GM18520 (cell line): ENCODE results near the gene ZSWIM7.

Experiments
- ATAC-seq: cut with Tn5 transposase; IDR thresholded peaks from one replicate; pipeline ENCODE4 v1.9.1; 2021; ENCODE audit not compliant: unreplicated experiment

Gene ZSWIM7

DNA sequence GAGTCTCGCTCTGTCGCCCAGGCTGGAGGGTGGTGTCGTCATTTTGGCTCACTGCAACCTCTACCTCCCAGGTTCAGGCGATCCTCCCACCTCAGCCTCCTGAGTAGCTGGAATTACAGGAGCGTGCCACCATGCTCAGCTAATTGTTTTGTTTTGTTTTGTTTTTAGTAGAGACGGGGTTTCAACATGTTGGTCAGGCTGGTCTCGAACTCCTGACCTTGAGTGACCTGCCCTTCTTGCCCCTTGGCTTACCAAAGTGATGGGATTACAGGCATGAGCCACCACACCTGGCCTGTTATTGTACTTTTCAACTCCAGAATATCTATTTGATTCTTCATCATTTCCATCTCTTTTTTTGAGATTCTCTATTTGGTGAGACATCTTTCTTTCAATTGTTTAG lies 63.6 kb downstream of the ZSWIM7 start:
- ATAC-seq, result no peak

DNA sequence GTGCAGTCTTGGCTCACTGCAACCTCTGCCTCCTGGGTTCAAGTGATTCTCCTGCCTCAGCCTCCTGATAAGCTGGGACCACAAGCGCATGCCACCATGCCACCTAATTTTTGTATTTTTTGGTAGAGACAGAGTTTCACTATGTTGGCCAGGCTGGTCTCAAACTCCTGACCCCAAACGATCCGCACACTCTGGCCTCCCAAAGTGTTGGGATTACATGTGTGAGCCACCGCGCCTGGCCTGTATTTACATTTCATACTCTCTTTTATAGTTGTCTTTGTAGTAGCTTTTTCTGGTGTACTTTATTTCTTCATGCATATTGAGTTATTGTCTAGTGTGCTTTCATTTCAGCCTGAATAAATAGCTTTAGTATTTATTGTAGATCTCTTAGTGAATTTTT lies 64.6 kb downstream of the ZSWIM7 start:
- ATAC-seq, result no peak

DNA sequence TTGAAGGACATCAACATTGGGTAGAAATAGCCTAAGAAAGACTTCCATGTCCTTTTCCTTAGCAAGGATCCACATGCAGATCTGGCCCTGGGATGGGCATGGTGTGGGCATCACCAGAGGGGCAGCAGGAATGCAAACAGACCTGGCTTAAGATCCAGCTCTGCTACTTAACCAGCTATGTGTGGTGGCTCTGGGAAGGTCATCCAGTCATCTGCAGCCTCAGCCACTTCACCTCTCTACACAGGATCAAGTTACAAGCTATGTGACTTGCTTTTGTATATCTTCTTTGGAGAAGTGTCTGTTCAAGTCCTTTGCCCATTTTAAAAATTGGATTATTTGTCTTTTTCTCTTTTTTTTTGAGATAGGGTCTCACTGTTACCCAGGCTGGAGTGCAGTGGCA lies 68.1 kb downstream of the ZSWIM7 start:
- ATAC-seq, result no peak

DNA sequence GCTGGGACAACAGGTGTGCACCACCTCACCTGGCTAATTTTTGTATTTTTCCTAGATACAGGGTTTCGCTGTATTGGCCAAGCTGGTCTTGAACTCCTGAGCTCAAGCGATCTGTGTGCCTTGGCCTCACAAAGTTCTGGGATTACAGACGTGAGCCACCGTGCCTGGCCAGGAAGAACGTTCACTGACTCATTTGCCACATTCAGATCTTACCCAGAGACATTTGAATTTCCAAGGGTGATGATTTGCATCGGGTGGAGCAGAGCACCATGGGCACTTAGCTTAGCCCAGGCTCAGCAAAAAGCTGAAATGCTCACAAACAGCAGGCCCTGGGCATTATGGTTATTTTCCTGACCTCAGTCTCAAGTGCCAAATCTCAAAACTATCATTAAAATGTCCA lies 69.1 kb downstream of the ZSWIM7 start:
- ATAC-seq, result no peak

DNA sequence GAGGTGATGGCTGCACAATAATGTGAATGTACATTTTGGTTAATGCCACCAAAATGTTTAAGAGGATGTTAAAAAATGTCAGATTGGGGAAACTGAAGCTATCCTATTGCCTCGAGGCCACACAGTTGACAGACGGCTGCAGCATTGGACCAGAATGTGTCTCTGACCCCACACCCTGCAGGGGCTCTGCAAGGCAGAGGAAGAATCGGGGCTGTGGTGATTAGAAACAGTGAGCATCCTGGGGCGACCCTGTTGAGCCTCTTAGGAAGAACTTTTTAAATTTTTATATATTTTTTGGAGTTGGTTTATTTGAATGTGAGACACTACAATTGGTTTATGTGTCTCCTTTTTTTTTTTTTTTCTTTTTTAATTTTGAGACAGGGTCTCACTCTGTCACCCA lies 69.6 kb downstream of the ZSWIM7 start:
- no peak for ATAC-seq

DNA sequence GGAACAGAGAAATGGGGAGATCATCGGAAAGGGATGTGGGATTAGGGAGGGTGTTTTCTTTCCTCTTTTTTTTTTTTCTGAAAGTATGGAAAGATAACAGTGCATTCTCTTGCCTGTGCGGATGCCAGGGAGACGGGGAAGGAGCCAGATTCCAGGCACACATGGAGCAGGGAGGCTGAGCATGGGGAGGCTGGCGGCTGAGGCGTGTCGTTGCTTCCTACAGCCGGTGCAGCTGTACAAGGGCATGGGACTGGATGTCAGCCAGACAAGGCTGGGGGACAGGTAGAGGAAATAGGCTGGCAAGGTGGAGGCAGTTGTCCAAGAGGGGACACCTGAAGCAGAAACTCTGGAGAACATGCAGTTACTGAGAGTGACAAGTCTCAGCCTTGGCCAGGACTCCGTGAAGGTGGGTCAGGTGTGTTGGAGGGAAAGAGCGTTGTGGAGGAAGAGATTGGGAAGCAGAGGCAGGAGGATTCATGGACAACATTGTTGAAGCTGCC lies 71.2 kb downstream of the ZSWIM7 start:
- ATAC-seq, result no peak
